Measurements from ENCODE around the gene KIF1A. TPM values are rescaled to one million over a fixed set of nuclear protein-coding genes. Genes with fewer than 3 reads are reported as not detected.

Gene KIF1A
- polyA plus RNA-seq, 1 donor (not counting 4 experiments of a cell fraction or from before 2014, with no cell fraction given), result not detected

DNA sequence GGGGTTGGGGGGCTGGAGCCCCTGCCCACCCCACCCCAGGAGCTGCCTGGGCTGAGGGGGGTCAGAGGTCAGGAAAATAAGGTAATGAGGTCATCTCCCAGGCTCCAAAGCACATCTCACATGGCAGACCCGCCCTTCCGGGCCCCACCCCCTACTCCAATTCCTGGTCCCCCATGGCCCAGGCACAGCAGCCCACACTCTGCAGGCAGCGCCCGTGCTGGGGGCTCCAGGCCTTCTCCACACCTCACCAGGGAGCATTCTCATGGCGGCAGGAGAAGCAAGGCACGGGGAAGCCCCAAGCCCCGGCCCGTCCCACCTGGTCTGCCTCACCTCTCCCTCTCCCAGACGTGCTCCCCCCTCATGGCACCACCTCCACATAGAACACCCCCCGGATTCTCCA is 84.5 kb downstream of the KIF1A start:
- peaks cover 2% of the 10 kb centered on the region for H4K20me1 ChIP-seq (ENCODE audit: control insufficient read depth, extremely low read depth, insufficient read depth, low read length)
- H3K4me1 ChIP-seq (ENCODE audit: control insufficient read depth, extremely low read depth, insufficient read depth, low read length), result no peaks in the 10 kb centered on the region
- H3K27ac ChIP-seq (ENCODE audit: control insufficient read depth, insufficient read depth, low read length), result no peak overlapping the region
- H3K79me2 ChIP-seq (ENCODE audit: control insufficient read depth, insufficient read depth, low read length), result no peaks in the 10 kb centered on the region
- H3K9me1 ChIP-seq (ENCODE audit: control insufficient read depth, extremely low read depth, insufficient read depth, low read length), result no peaks in the 10 kb centered on the region
- no peaks in the 10 kb centered on the region for H3K36me3 ChIP-seq (ENCODE audit: control insufficient read depth in 2 of 2, extremely low read depth in 1 of 2, insufficient read depth in 2 of 2, low read length in 2 of 2)
- no peak for TF ChIP-seq EZH2 (IDR thresholded peaks at IDR 0.05; ENCODE audit: low read length)
- TF ChIP-seq, protein P1, sequence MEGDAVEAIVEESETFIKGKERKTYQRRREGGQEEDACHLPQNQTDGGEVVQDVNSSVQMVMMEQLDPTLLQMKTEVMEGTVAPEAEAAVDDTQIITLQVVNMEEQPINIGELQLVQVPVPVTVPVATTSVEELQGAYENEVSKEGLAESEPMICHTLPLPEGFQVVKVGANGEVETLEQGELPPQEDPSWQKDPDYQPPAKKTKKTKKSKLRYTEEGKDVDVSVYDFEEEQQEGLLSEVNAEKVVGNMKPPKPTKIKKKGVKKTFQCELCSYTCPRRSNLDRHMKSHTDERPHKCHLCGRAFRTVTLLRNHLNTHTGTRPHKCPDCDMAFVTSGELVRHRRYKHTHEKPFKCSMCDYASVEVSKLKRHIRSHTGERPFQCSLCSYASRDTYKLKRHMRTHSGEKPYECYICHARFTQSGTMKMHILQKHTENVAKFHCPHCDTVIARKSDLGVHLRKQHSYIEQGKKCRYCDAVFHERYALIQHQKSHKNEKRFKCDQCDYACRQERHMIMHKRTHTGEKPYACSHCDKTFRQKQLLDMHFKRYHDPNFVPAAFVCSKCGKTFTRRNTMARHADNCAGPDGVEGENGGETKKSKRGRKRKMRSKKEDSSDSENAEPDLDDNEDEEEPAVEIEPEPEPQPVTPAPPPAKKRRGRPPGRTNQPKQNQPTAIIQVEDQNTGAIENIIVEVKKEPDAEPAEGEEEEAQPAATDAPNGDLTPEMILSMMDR (optimal IDR thresholded peaks at IDR 0.05 in 1 of 3, IDR thresholded peaks at IDR 0.05 in 1 of 3, conservative IDR thresholded peaks at IDR 0.05 in 1 of 3; ENCODE audit: extremely low read depth in 1 of 3, insufficient read depth in 2 of 3, low read length in 3 of 3), result no peak
- H2AFZ ChIP-seq (ENCODE audit: control insufficient read depth, low read length), result no peak overlapping the region
- no peaks in the 10 kb centered on the region for H3K9me3 ChIP-seq (ENCODE audit: control insufficient read depth, low read depth, low read length)
- no peak overlapping the region for H3K9ac ChIP-seq (ENCODE audit: control insufficient read depth, extremely low read depth, insufficient read depth, low read length)
- FAIRE-seq (no peak), DNase-seq (ENCODE audit: low read depth, low spot score) (no peak)
- H3K27me3 ChIP-seq (ENCODE audit: control insufficient read depth, extremely low read depth, insufficient read depth, low read length), result peaks cover 14% of the 10 kb centered on the region
- H3K4me2 ChIP-seq (ENCODE audit: control insufficient read depth, extremely low read depth, insufficient read depth, low read depth, low read length), result no peak overlapping the region
- no peak overlapping the region for H3K4me3 ChIP-seq (ENCODE audit: control insufficient read depth in 2 of 3, extremely low read depth in 1 of 3, insufficient read depth in 2 of 3, low read depth in 1 of 3, low read length in 3 of 3)
- dilution Hi-C loops (cut with MboI; ENCODE audit: extremely low pct_ligation_motif_present, low sequenced_read_pairs), result no loop called here

DNA sequence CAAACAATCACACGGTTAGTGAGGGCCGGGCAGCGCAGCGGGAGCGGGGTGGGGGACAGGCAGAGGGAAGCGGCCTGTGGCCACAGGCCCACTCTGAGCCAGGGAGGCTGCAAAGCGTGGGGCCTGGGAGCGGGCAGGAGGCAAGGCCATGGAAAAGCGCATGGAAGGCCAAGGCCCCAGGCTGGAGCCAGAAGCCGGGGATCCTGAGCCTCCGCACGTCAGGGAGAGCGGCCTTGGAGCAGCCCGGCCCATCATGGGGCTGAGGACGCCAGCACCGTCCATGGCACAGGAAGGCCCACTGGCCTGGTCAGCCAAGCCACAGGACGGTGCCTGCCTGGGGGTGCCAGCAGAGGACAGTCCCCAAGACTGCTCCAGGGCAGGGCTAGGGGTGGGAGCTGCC is 85.3 kb downstream of the KIF1A start:
- Histone ChIP-seq H4K20me1 (ENCODE audit: control insufficient read depth, extremely low read depth, insufficient read depth, low read length) (peaks cover 2% of the 10 kb centered on the region), H3K4me1 (ENCODE audit: control insufficient read depth, extremely low read depth, insufficient read depth, low read length) (no peaks in the 10 kb centered on the region), H3K4me3 (ENCODE audit: control insufficient read depth in 2 of 3, extremely low read depth in 1 of 3, insufficient read depth in 2 of 3, low read depth in 1 of 3, low read length in 3 of 3) (no peak overlapping the region), H3K27ac (ENCODE audit: control insufficient read depth, insufficient read depth, low read length) (no peak overlapping the region), H3K9me1 (ENCODE audit: control insufficient read depth, extremely low read depth, insufficient read depth, low read length) (no peaks in the 10 kb centered on the region), H3K9ac (ENCODE audit: control insufficient read depth, extremely low read depth, insufficient read depth, low read length) (no peak overlapping the region), H3K27me3 (ENCODE audit: control insufficient read depth, extremely low read depth, insufficient read depth, low read length) (peaks cover 21% of the 10 kb centered on the region), H2AFZ (ENCODE audit: control insufficient read depth, low read length) (no peak overlapping the region), H3K36me3 (ENCODE audit: control insufficient read depth in 2 of 2, extremely low read depth in 1 of 2, insufficient read depth in 2 of 2, low read length in 2 of 2) (no peaks in the 10 kb centered on the region), H3K79me2 (ENCODE audit: control insufficient read depth, insufficient read depth, low read length) (no peaks in the 10 kb centered on the region), H3K4me2 (ENCODE audit: control insufficient read depth, extremely low read depth, insufficient read depth, low read depth, low read length) (no peak overlapping the region), H3K9me3 (ENCODE audit: control insufficient read depth, low read depth, low read length) (no peaks in the 10 kb centered on the region)
- TF ChIP-seq, protein P1 (optimal IDR thresholded peaks at IDR 0.05 in 1 of 3, IDR thresholded peaks at IDR 0.05 in 1 of 3, conservative IDR thresholded peaks at IDR 0.05 in 1 of 3; ENCODE audit: extremely low read depth in 1 of 3, insufficient read depth in 2 of 3, low read length in 3 of 3), result no peak
- TF ChIP-seq EZH2 (IDR thresholded peaks at IDR 0.05; ENCODE audit: low read length), result no peak
- DNase-seq (ENCODE audit: low read depth, low spot score) (no peak), FAIRE-seq (no peak)
- dilution Hi-C loops (cut with MboI; ENCODE audit: extremely low pct_ligation_motif_present, low sequenced_read_pairs), result no loop called here
